GM18873 (cell line): Measurements from ENCODE around the gene ARFIP2.
A peak's percentile ranks its signal among the peaks of the same experiment; 100 is the strongest.

Experiments
- ATAC-seq: cut with Tn5 transposase; IDR thresholded peaks from one replicate; pipeline ENCODE4 v1.9.1; 2021; ENCODE audit warnings: mild to moderate bottlenecking, moderate library complexity, moderate number of reproducible peaks; ENCODE audit not compliant: unreplicated experiment, low FRiP score

ARFIP2 gene

GRCh38 chr11:6452219-6452618 is 28.9 kb downstream of the ARFIP2 start:
- no peak for ATAC-seq

DNA sequence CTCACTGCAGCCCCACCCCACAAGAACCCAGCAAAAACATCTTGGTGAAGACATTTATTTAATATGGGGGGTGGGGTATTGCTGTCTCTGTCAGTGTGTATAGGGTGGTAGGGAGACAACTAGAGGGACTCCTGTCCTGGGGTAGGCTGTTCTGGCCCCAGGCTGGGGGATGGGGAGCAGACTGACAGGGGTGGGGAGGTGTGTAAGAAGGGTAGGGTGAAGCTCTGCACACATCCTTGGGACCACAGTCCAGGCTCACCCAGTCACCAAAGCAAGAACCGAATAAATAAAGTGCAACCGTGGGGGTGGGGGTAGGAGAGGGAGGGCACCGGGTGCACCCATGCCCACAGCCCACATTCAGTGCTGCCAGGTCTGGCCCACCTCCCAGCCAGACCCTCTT is 32.6 kb downstream of the ARFIP2 start:
- ATAC-seq, result no peak

DNA sequence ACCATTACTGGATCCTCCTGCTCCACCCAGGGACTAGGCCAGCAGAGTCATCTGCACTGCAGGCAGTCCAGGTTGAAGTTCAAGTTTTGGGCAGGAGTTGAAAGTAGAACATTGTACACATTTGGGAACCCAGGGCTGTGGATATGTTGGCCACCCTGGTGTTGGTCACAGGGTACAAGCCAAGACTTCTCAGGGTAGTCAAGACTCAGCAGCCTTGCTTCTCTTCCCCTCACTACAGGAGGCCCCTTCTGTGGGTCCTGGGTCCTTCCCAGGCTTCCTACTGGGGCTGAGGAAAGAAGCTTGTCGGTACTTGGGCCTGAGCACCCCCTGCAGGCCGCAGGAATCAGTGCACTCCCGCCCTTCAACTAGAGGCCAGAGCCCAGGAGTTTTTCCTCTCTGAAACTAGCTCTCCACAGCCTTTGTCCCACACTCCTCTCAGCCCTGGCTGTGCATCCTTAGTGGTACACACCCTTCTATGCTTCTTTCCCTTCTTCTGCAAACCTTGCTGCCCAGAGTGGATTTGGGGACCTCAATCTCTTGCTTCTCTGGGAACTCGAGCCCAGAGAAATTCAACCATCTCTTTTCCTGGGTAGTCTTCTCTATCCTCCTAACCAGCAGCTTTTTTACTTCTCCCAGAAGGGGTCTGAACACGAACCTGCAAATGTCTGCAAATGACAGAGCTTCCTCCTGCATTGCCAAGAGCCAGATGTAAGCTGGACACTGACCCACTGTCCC is 37.7 kb downstream of the ARFIP2 start:
- peak; percentile 52 for ATAC-seq

DNA sequence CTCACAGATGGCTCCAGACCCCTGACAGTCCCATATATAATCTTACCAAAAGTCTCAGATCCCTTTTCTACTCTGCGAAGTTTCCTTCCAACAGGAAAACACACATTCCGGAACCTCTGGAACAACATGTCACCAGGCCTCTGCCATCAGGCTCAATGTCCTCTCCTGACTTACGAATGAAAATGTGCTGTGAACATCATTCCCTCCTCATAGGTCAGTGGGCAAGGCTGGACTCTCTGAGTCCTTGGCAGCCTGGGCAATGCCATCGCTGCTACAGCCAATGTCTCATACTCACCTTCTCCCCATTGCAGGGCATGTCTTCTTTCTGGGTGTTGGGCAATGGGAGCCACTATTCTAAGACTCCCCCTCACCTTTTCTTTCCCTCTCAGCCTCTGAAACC is 38.7 kb downstream of the ARFIP2 start:
- ATAC-seq, result no peak

DNA sequence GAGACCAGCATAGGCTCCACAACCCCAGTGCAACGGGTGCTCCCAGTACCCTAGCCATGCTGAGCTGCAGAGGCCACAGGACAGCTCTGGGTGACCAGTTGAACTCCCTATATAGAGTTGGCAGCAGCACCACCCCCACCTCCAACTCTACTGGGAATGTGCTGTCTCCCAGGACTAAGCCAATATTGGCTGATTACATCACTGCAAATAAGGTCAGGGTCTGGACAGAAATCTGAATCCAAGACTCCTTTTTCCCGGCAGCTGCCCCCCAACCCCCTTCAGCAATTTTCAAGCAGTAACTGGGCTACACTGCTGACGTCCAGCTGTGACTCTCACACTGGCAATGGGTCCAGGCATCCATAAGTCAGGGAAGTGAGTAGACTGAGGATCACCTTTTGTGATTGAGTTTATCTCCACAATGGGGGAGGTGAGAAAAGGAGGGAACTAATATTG is 40.2 kb downstream of the ARFIP2 start, which contains the start of gene HPX:
HPX (minus strand) TSS at position 82 of the 453 bp plus-strand sequence; CDS start at position 58, 24 bp downstream.
- no peak for ATAC-seq

- ATAC-seq, result no peak
Measured at GRCh38 chr11:6438979-6439571, 42.1 kb downstream of the ARFIP2 start.

- ATAC-seq, result no peak
Measured at GRCh38 chr11:6437993-6438392, 43.1 kb downstream of the ARFIP2 start.

- no peak for ATAC-seq
Measured at GRCh38 chr11:6437423-6437822, 43.7 kb downstream of the ARFIP2 start.

GRCh38 chr11:6433998-6434660 is 47.0 kb downstream of the ARFIP2 start:
- ATAC-seq, result no peak

GRCh38 chr11:6431861-6432260 is 49.3 kb downstream of the ARFIP2 start:
- ATAC-seq, result no peak

- no peak for ATAC-seq
Measured at GRCh38 chr11:6427516-6427915, 53.6 kb downstream of the ARFIP2 start.
